Measurements from ENCODE around the gene ZNF24. TPM values are rescaled to one million over a fixed set of nuclear protein-coding genes. Genes with fewer than 3 reads are reported as not detected.

Gene ZNF24
- total and polyA plus RNA-seq, 2 of the 4 experiments (the other 2 are of a cell fraction), result 7.6 to 20.8 TPM

DNA sequence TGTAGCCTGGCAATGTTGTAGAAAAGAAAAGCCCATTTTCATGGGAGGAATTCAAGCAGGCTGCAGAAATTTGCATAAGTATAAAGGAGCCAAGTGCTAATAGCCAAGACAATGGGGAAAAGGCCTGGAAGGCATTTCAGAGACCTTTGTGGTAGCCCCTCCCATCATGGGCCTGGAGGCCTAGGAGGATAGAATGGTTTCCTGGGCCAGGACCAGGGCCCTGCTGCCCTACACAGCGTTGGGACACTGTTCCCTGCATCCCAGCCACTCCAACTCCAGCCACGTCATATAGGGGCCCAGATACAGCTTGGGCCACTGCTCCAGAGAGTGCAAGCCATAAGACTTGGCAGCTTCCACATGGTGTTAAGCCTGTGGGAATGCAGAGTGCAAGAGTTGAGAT, 8.1 kb upstream of the ZNF24 start:
- Histone ChIP-seq H2BK15ac (ENCODE audit: low read depth, low read length) (no peak overlapping the region), H3K23ac (ENCODE audit: low read depth, low read length) (no peak overlapping the region), H4K91ac (ENCODE audit: insufficient read depth, low read depth, low read length) (no peak overlapping the region), H3K14ac (replicated peaks; ENCODE audit: low read depth, low read length) (no peak overlapping the region), H2BK5ac (ENCODE audit: low read depth, low read length, poor library complexity, severe bottlenecking) (no peak overlapping the region), H3K4me2 (ENCODE audit: low read depth, low read length) (no peak overlapping the region), H3K4me1 (ENCODE audit: control insufficient read depth, insufficient read depth, low read length) (no peaks in the 10 kb centered on the region), H4K5ac (ENCODE audit: low read depth, low read length) (no peak overlapping the region), H3K56ac (ENCODE audit: extremely low read depth, insufficient read depth, low read length) (no peak overlapping the region), H2AFZ (replicated peaks; ENCODE audit: low read length, poor library complexity) (no peak overlapping the region), H3K4me3 (ENCODE audit: insufficient read depth, low read depth, low read length) (no peak overlapping the region), H2AK9ac (replicated peaks; ENCODE audit: low read depth, low read length, poor library complexity) (no peak overlapping the region), H3K79me1 (ENCODE audit: low read depth in 1 of 2, low read length in 2 of 2) (no peaks in the 10 kb centered on the region), H4K20me1 (ENCODE audit: insufficient read depth, low read length) (no peaks in the 10 kb centered on the region), H3K36me3 (ENCODE audit: control insufficient read depth, insufficient read depth, low read length) (no peaks in the 10 kb centered on the region), H3K27ac (ENCODE audit: insufficient read depth, low read length) (no peak overlapping the region), H3K18ac (ENCODE audit: low read depth, low read length) (no peak overlapping the region), H2AK5ac (ENCODE audit: low read depth, low read length) (no peak overlapping the region), H2BK20ac (ENCODE audit: low read depth, low read length) (no peak overlapping the region), H4K8ac (ENCODE audit: low read depth in 2 of 2, low read length in 2 of 2) (no peak overlapping the region), H3K9ac (ENCODE audit: low read depth, low read length) (no peak overlapping the region), H3K9me3 (ENCODE audit: control insufficient read depth, insufficient read depth, low read length) (peaks cover 6% of the 10 kb centered on the region), H2BK120ac (ENCODE audit: low read depth, low read length) (no peak overlapping the region), H3K9me1 (ENCODE audit: insufficient read depth, low read length) (no peaks in the 10 kb centered on the region), H3K27me3 (ENCODE audit: control insufficient read depth, insufficient read depth, low read length) (no peaks in the 10 kb centered on the region), H3K4ac (ENCODE audit: low read depth, low read length) (no peak overlapping the region)
- WGBS, 2 experiments (ENCODE audit: extremely low coverage in 2 of 2, insufficient read length in 1 of 2), result no CpG with 5 or more reads among the region's 2 CpGs
- CTCF ChIA-PET, result no interaction called here
- POLR2A ChIA-PET (ENCODE audit: unreplicated experiment), result no interaction called here
- DNase-seq (no peak), ATAC-seq (ENCODE audit: low read depth) (no peak)
- dilution Hi-C loops (cut with HindIII; ENCODE audit: low sequenced_read_pairs, unreplicated experiment) (no loop called here), in situ Hi-C loops (cut with MboI; ENCODE audit: low sequenced_read_pairs) (no loop called here), intact Hi-C loops (cut with micrococcal nuclease) (no loop called here)
- no TSS peak for BruUV-seq (replicated peaks)
- no peak for TF ChIP-seq CEBPB (IDR thresholded peaks at IDR 0.05; ENCODE audit: low read depth, low read length)
- TF ChIP-seq, protein P1, sequence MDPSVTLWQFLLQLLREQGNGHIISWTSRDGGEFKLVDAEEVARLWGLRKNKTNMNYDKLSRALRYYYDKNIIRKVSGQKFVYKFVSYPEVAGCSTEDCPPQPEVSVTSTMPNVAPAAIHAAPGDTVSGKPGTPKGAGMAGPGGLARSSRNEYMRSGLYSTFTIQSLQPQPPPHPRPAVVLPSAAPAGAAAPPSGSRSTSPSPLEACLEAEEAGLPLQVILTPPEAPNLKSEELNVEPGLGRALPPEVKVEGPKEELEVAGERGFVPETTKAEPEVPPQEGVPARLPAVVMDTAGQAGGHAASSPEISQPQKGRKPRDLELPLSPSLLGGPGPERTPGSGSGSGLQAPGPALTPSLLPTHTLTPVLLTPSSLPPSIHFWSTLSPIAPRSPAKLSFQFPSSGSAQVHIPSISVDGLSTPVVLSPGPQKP (IDR thresholded peaks at IDR 0.05; ENCODE audit: borderline replicate concordance, low read depth, low read length), result no peak
